GM13976 (cell line): ENCODE results near the gene WNK1.

Source experiments
- DNase-seq: peaks from one replicate; pipeline ENCODE4 v3.0.0; 2012; ENCODE audit warnings: low spot score
- in situ Hi-C: fragments of 300-500 bp; cut with MboI; formaldehyde crosslinking; loops from one replicate; pipeline ENCODE4 v1.12.0; 2022; ENCODE audit warnings: low sequenced_read_pairs, mixed read lengths, inconsistent platforms; ENCODE audit not compliant: unreplicated experiment
- TF ChIP-seq, protein P1 (sequence below): IDR thresholded peaks from 2 replicates; pipeline ENCODE4 v1.5.1; 2012; ENCODE audit warnings: borderline replicate concordance, mild to moderate bottlenecking; ENCODE audit not compliant: insufficient read depth; ENCODE audit errors: extremely low read depth, missing control alignments, control extremely low read depth

WNK1 gene

DNA sequence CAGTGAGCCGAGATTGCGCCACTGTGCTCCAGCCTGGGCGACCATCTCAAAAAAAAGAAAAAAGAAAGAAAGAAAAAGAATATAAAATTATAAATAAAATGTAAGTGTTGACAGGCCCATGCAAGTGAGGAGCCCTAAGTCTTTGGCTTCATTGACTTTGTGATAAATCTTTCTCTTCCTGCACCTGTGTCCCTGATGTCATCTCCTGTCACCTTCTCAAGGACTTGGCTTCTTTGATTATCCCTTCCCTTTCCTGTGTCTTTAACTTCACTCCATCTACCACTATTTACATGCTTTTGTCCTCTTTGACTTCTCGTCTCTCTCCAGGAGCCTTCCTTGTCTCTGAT lies 33.6 kb upstream of the WNK1 start:
- no peak for DNase-seq
- in situ Hi-C loops: no loop called here
- TF ChIP-seq, protein P1, sequence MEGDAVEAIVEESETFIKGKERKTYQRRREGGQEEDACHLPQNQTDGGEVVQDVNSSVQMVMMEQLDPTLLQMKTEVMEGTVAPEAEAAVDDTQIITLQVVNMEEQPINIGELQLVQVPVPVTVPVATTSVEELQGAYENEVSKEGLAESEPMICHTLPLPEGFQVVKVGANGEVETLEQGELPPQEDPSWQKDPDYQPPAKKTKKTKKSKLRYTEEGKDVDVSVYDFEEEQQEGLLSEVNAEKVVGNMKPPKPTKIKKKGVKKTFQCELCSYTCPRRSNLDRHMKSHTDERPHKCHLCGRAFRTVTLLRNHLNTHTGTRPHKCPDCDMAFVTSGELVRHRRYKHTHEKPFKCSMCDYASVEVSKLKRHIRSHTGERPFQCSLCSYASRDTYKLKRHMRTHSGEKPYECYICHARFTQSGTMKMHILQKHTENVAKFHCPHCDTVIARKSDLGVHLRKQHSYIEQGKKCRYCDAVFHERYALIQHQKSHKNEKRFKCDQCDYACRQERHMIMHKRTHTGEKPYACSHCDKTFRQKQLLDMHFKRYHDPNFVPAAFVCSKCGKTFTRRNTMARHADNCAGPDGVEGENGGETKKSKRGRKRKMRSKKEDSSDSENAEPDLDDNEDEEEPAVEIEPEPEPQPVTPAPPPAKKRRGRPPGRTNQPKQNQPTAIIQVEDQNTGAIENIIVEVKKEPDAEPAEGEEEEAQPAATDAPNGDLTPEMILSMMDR: no peak

DNA sequence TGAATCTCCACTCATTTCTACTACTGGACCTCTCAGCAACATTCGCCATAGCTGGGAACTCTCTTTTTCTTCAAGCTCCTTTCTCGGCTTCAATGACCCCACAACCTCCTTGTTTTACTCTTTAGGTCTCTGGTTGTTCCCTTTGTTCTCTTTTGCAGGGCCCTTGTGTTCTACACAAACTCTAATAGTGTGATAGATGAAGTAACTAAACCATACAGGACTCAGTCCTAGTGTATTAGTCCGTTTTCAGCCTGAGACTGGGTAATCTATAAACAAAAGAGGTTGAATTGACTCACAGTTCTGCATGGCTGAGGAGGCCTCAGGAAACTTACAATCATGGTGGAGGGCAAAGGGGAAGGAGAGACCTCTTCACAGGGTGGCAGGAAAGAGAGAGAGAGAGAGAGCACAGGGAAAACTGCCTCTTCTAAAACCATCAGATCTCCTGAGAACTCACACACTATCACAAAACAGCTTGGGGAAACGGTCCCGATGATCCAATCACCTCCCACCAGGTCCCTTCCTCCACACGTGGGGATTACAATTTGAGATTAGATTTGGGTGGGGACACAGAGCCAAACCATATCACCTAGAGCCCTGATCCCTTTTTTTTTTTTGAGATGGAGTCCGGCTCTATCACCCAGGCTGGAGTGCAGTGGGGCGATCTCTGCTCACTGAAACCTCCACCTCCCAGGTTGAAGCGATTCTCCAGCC lies 32.0 kb upstream of the WNK1 start:
- in situ Hi-C loops: no loop called here
- DNase-seq: no peak
- TF ChIP-seq, protein P1: no peak

DNA sequence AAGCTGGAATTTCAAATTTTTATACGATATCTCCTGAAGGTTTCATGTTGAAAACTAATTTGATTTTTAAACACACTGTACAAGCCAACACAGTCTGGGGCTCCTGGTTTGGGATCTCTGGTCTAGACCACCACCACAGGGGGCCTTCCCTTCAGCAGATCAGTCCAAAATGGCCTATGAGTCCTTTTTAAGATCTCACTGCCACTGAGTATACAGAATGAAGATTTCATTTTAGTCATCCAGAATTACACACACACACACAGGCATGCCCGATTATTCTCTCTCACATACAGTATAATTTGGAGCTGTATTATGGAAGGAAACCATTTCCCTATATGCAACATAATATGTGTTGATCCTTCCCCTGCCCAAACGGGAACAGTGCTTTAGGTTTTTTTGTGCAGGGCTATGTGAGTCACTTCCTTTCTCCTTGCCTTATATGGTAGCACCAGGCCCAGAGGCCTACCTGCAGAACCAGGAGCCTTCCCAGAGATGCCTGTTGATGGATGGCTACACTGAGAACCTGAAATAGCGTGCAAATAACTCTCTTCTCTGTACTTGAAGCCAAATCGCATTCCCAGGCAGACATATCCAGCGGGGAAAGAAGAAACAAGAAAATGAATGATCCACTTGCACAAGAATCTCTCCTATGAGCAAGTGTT lies 28.1 kb upstream of the WNK1 start:
- TF ChIP-seq, protein P1: no peak
- no peak for DNase-seq
- in situ Hi-C loops: no loop called here

DNA sequence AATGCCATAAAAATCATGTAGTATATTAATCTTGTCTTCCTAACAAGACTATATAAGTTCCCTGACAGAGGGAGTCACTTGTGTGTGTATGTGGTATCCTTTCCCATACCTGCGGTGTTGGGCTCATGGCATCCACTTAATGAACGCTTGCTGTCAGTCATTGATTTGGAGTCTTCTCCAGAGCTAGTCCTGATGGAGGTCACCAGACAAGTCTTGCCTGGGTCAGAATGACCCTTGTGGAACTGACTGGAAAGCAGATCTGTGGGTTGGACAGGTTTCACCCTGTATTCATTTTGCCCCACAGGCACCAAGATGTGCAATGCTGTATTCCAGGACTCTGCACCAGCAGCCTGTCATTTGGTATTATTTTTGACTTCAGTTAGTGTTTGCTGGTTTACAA lies 27.3 kb upstream of the WNK1 start:
- no peak for DNase-seq
- in situ Hi-C loops: no loop called here
- TF ChIP-seq, protein P1: no peak

DNA sequence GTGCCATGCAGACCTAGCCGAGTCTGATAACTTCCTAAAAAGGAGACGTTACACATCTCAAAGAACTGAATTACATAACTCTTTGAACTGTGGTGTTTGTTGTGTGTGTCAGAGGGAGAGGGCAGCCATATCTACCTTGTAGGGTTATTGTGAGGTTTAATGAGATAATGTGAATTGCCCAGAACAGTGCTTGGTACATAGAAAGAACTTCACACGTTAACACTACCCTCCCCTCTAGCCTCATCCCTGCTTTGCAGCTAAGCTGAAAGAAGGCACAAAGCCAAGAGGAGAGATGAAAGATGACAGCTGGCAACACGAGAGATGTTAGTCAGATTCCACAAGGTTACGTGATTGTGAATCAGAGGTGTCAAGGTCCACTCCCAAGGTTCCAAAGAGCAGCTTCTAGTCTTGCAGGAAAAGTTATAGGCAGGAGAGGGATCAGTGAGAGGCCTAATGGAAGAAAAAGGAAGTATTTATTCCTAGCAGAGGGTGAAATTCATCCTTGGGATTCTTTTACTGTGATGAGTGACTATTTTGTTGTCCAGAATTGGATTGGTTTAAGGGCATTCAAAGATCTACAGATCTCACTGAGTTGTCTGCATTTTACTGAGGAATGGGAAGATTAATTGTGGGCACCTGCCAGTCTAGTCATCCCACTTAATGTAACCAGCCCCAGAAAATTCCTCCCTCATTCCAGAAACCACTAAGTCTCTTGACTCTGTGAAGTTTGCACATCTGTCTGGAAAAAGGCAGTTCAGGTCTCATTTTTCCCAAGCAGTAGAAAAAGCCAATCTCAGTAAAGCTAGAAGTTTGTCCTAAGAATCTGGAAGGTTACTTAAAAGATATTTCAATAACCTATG lies 25.9 kb upstream of the WNK1 start:
- TF ChIP-seq, protein P1: no peak
- in situ Hi-C loops: no loop called here
- no peak for DNase-seq

DNA sequence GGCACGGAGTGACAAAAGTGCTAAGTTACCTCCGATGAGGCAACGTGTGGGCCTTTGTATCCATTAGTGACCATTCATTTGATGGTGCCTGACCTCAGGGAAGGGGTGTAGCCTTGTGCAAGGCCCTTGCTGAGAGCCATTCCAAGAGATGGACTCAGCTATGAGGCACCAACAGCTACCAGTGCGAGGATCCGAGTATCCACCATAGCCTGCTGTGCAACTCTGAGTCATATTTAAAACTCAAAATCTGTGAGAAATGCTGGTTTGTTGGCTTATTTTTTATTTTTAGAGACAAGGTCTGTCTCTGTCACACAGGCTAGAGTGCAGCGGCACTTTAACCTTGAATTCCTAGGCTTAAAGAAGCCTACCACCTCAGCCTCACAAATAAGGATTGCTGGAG lies 25.1 kb upstream of the WNK1 start:
- no peak for DNase-seq
- TF ChIP-seq, protein P1: no peak
- in situ Hi-C loops: no loop called here
